ENCODE measurements around the gene GRIK1.

- no peak for TF ChIP-seq ZNF157 (tag by site-specific recombination; IDR thresholded peaks at IDR 0.05)
- TF ChIP-seq ZNF138 (tag by site-specific recombination; IDR thresholded peaks at IDR 0.05; ENCODE audit: borderline replicate concordance) = no peak
- TF ChIP-seq CTCF (tag by site-specific recombination; IDR thresholded peaks at IDR 0.05) = no peak
- TF ChIP-seq ZNF488 (tag by site-specific recombination; IDR thresholded peaks at IDR 0.05) = no peak
- TF ChIP-seq ZNF140 (tag by site-specific recombination; IDR thresholded peaks at IDR 0.05) = no peak
- TF ChIP-seq SETDB1 (IDR thresholded peaks at IDR 0.05; ENCODE audit: insufficient read length, low read length) = no peak
- no peak for TF ChIP-seq REST (tag by site-specific recombination; IDR thresholded peaks at IDR 0.05)
- no peak for TF ChIP-seq ZBTB6 (tag by site-specific recombination; IDR thresholded peaks at IDR 0.05)
- TF ChIP-seq REPIN1 (tag by site-specific recombination; IDR thresholded peaks at IDR 0.05; ENCODE audit: low read depth) = no peak
- no peak for TF ChIP-seq ZFP41 (tag by site-specific recombination; IDR thresholded peaks at IDR 0.05; ENCODE audit: borderline replicate concordance)
- TF ChIP-seq ZNF48 (tag by site-specific recombination; IDR thresholded peaks at IDR 0.05) = no peak
- no peak for TF ChIP-seq ZBTB44 (tag by site-specific recombination; IDR thresholded peaks at IDR 0.05)
- no peak for TF ChIP-seq FEZF1 (tag by site-specific recombination; IDR thresholded peaks at IDR 0.05)
Observed at GRCh38 chr21:29938776-29939103, 1.1 kb downstream of the GRIK1 start.
